K562 (cell line): ENCODE measurements around the gene ADI1. TPM values are rescaled to one million over a fixed set of nuclear protein-coding genes. Genes with fewer than 3 reads are reported as not detected.

Source experiments
- ATF1 ChIP-seq, 2 experiments: fragments of 450-650 bp in 1 of 2; IDR thresholded peaks; 2 replicates each; pipeline ENCODE4 v1.6.1; 2016; ENCODE audit warnings: missing compliant biosample characterization in 1 of 2, missing genetic modification characterization in 1 of 2
- CHD1 ChIP-seq: fragments of 200-600 bp; sonication (generic); IDR thresholded peaks from one replicate; pipeline ENCODE4 v1.6.1; 2012; ENCODE audit warnings: mild to moderate bottlenecking, moderate library complexity, low read length, inconsistent platforms
- CREB1 ChIP-seq, 2 experiments: sonication (generic) in 1 of 2; formaldehyde crosslinking in 1 of 2; IDR thresholded peaks; 2 replicates each; pipeline versions ENCODE4 v1.6.1 to v1.8.0; 2012 to 2022; ENCODE audit warnings: inconsistent platforms in 1 of 2, mild to moderate bottlenecking in 1 of 2, missing genetic modification reagents in 1 of 2, moderate library complexity in 1 of 2
- ELF2 ChIP-seq: fragments of 250-450 bp; sonication (Bioruptor Pico); IDR thresholded peaks from 2 replicates; pipeline ENCODE4 v1.5.0; 2021; ENCODE audit warnings: mild to moderate bottlenecking
- FOXK1 ChIP-seq: sonication (generic); formaldehyde crosslinking; IDR thresholded peaks from 2 replicates; pipeline ENCODE4 v1.8.0; 2022; ENCODE audit warnings: missing genetic modification reagents, mild to moderate bottlenecking, borderline replicate concordance
- HNRNPLL ChIP-seq: fragments of 200-400 bp; formaldehyde crosslinking; IDR thresholded peaks from 2 replicates; pipeline ENCODE4 v1.6.1; 2017; ENCODE audit warnings: low read length, low read depth, mild to moderate bottlenecking; ENCODE audit not compliant: poor library complexity, severe bottlenecking
- IRF2 ChIP-seq: sonication (generic); formaldehyde crosslinking; IDR thresholded peaks from 2 replicates; pipeline ENCODE4 v1.8.1; 2022; ENCODE audit warnings: mild to moderate bottlenecking, missing genetic modification reagents
- MCM5 ChIP-seq: fragments of 450-650 bp; IDR thresholded peaks from 2 replicates; pipeline ENCODE4 v1.6.1; 2016; ENCODE audit warnings: low read depth
- MYBL2 ChIP-seq, 2 experiments: fragments of 450-650 bp in 1 of 2; sonication (generic) in 1 of 2; formaldehyde crosslinking in 1 of 2; IDR thresholded peaks; 2 replicates each; pipeline versions ENCODE4 v1.6.1 to v1.8.1; 2017 to 2022; ENCODE audit warnings: borderline replicate concordance in 1 of 2, inconsistent platforms in 1 of 2, low read depth in 1 of 2, mild to moderate bottlenecking in 1 of 2, missing genetic modification reagents in 1 of 2, moderate library complexity in 1 of 2
- NR3C1 ChIP-seq: sonication (generic); formaldehyde crosslinking; IDR thresholded peaks from 2 replicates; pipeline ENCODE4 v1.8.1; 2022; ENCODE audit warnings: missing genetic modification reagents
- PHB ChIP-seq: fragments of 250-450 bp; sonication (Bioruptor Pico); IDR thresholded peaks from 2 replicates; pipeline ENCODE4 v1.5.0; 2021
- POLR2AphosphoS5 ChIP-seq: IDR thresholded peaks from 2 replicates; pipeline ENCODE4 v1.6.1; 2011; ENCODE audit warnings: mild to moderate bottlenecking, low read depth, low read length, moderate library complexity; ENCODE audit not compliant: control insufficient read depth, insufficient read depth
- RBFOX2 ChIP-seq: fragments of 200-400 bp; formaldehyde crosslinking; IDR thresholded peaks from 2 replicates; pipeline ENCODE4 v1.6.1; 2017; ENCODE audit warnings: low read depth, mild to moderate bottlenecking, low read length, moderate library complexity
- SAP30 ChIP-seq: fragments of 200-600 bp; sonication (generic); IDR thresholded peaks from 2 replicates; pipeline ENCODE4 v1.6.1; 2012; ENCODE audit warnings: borderline replicate concordance, low read depth, mild to moderate bottlenecking, moderate library complexity, low read length, control low read depth, inconsistent platforms; ENCODE audit not compliant: insufficient read depth, poor library complexity, severe bottlenecking
- SIN3A ChIP-seq, 2 experiments: fragments of 150-350 bp in 1 of 2; IDR thresholded peaks; 2 replicates each; pipeline ENCODE4 v1.6.1; 2011 to 2016; ENCODE audit warnings: borderline replicate concordance in 2 of 2, low read depth in 2 of 2, low read length in 2 of 2, mild to moderate bottlenecking in 2 of 2, moderate library complexity in 2 of 2; ENCODE audit not compliant: control insufficient read depth in 1 of 2
- TBL1XR1 ChIP-seq, 2 experiments: IDR thresholded peaks; 2 replicates each; pipeline ENCODE4 v1.6.1; 2012; ENCODE audit warnings: improper control_type of control experiment in 2 of 2, low read length in 2 of 2, mild to moderate bottlenecking in 1 of 2
- ZFPM2 ChIP-seq: fragments of 250-450 bp; sonication (Bioruptor Pico); IDR thresholded peaks from 2 replicates; pipeline ENCODE4 v1.5.1; 2022; ENCODE audit warnings: mild to moderate bottlenecking
- polyA plus RNA-seq, 8 experiments: library from polyadenylated mRNA; depleted of rRNA in 4 of 8; stranded (reverse) in 5 of 8; unstranded in 3 of 8; fragments of >200 nt; fragmentation: Nextera tagmentation in 2 of 8; fragmentation: Illumina TruSeq in 1 of 8; extraction: Ambion mirVana in 2 of 8; extraction: Trizol in 1 of 8; gene quantifications; 2 replicates each; pipeline versions ENCODE4 v1.2.1 to v1.2.3, GENCODE V29; 2011 to 2014; ENCODE audit warnings: inconsistent platforms in 1 of 8, missing spikeins in 1 of 8
- total RNA-seq, 7 experiments: library from RNA; depleted of rRNA in 6 of 7; stranded (reverse); fragments of >200 nt in 6 of 7; fragmentation: Illumina TruSeq in 2 of 7; extraction: Trizol in 2 of 7; gene quantifications; 2 replicates each; pipeline versions ENCODE4 v1.2.1 to v1.2.3, GENCODE V29; 2011 to 2021; ENCODE audit warnings: low replicate concordance in 1 of 7
- TF ChIP-seq, protein P1 (sequence below), 2 experiments: fragments of 450-650 bp in 1 of 2; IDR thresholded peaks; 2 replicates each; pipeline ENCODE4 v1.6.1; 2011 to 2017; ENCODE audit warnings: low read depth in 2 of 2, antibody characterized with exemption in 1 of 2, borderline replicate concordance in 1 of 2, low read length in 1 of 2, mild to moderate bottlenecking in 1 of 2, mixed read lengths in 1 of 2; ENCODE audit not compliant: control insufficient read depth in 1 of 2
- TF ChIP-seq, protein P2 (sequence below): fragments of 450-650 bp; IDR thresholded peaks from 2 replicates; pipeline ENCODE4 v1.6.1; 2016
- TF ChIP-seq, protein P3 (sequence below): fragments of 450-650 bp; IDR thresholded peaks from 2 replicates; pipeline ENCODE4 v1.6.1; 2016; ENCODE audit warnings: antibody characterized with exemption

Gene ADI1
- total and polyA plus RNA-seq, 9 of the 15 experiments (the other 6 are each of a cell fraction or from before 2014, with no cell fraction given): 6.1 to 51.0 (median 27.1) TPM

DNA sequence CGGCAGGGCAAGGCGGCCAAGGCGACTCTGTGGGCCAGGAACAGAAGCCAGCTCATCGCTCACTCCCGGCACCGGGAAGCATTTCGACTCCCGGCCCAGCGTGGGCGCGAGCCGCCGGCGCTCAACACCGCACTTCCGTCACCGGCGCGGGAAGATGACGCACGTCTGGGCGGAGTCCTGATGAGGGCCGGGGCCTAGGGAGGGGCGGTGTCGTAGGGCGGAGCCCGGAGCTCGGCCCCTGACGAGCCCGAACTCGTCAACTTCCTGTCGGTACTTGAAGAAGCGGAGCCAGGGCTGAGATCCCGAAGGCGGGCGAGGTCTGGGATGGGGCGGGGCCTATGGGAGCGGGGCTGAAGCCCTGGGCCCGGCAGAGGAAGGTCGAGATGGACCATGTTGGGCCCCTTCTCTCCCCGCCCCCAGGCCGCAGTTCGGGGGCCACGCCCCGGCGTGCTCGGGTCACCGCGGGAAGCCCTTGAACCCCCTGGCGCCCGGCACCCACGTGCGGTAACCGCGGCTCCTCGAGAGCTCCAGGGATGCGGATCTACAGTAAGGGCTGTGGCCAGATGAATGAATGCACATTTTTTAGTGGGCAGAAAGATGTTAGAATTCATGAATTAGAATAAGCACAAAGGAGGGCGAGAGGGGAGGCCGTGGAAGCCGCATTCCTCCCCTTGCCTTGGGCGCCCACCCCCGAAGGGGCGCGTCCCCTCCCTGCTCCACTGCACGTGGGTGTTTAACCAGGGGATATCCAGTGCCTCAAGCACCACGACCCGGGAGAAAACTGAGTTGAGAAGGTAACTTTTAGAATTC lies 39.1 kb upstream of the ADI1 start, which contains the start of gene RNASEH1 (continued):
- peak; percentile 99 for TF ChIP-seq RBFOX2
- TF ChIP-seq HNRNPLL: peak; percentile 54
- TF ChIP-seq TBL1XR1 (IDR thresholded peaks at IDR 0.05; ENCODE audit: low read length in 2 of 2): peak in 1 of 2 experiments; percentile 83; a peak in 2 of 4 replicates
- TF ChIP-seq CREB1 (IDR thresholded peaks at IDR 0.05): peak; percentile 99
- TF ChIP-seq CREB1 (CRISPR knock-in tag; IDR thresholded peaks at IDR 0.05): peak; percentile 99
- peak; percentile 97 to 99 for TF ChIP-seq SIN3A (IDR thresholded peaks at IDR 0.05; ENCODE audit: borderline replicate concordance in 2 of 2, control insufficient read depth in 1 of 2, low read depth in 2 of 2, low read length in 2 of 2)
- TF ChIP-seq, protein P1, sequence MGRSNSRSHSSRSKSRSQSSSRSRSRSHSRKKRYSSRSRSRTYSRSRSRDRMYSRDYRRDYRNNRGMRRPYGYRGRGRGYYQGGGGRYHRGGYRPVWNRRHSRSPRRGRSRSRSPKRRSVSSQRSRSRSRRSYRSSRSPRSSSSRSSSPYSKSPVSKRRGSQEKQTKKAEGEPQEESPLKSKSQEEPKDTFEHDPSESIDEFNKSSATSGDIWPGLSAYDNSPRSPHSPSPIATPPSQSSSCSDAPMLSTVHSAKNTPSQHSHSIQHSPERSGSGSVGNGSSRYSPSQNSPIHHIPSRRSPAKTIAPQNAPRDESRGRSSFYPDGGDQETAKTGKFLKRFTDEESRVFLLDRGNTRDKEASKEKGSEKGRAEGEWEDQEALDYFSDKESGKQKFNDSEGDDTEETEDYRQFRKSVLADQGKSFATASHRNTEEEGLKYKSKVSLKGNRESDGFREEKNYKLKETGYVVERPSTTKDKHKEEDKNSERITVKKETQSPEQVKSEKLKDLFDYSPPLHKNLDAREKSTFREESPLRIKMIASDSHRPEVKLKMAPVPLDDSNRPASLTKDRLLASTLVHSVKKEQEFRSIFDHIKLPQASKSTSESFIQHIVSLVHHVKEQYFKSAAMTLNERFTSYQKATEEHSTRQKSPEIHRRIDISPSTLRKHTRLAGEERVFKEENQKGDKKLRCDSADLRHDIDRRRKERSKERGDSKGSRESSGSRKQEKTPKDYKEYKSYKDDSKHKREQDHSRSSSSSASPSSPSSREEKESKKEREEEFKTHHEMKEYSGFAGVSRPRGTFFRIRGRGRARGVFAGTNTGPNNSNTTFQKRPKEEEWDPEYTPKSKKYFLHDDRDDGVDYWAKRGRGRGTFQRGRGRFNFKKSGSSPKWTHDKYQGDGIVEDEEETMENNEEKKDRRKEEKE (IDR thresholded peaks at IDR 0.05; ENCODE audit: borderline replicate concordance in 1 of 2, control insufficient read depth in 1 of 2, low read depth in 2 of 2, low read length in 1 of 2): 0 out of 4 replicates have a peak, but pooled peaks of 1 of the 2 experiments have one; percentile 9
- TF ChIP-seq ZFPM2 (CRISPR knock-in tag): no peak
- no peak for TF ChIP-seq NR3C1
- TF ChIP-seq, protein P2, sequence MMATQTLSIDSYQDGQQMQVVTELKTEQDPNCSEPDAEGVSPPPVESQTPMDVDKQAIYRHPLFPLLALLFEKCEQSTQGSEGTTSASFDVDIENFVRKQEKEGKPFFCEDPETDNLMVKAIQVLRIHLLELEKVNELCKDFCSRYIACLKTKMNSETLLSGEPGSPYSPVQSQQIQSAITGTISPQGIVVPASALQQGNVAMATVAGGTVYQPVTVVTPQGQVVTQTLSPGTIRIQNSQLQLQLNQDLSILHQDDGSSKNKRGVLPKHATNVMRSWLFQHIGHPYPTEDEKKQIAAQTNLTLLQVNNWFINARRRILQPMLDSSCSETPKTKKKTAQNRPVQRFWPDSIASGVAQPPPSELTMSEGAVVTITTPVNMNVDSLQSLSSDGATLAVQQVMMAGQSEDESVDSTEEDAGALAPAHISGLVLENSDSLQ: peak; percentile 79
- TF ChIP-seq, protein P3, sequence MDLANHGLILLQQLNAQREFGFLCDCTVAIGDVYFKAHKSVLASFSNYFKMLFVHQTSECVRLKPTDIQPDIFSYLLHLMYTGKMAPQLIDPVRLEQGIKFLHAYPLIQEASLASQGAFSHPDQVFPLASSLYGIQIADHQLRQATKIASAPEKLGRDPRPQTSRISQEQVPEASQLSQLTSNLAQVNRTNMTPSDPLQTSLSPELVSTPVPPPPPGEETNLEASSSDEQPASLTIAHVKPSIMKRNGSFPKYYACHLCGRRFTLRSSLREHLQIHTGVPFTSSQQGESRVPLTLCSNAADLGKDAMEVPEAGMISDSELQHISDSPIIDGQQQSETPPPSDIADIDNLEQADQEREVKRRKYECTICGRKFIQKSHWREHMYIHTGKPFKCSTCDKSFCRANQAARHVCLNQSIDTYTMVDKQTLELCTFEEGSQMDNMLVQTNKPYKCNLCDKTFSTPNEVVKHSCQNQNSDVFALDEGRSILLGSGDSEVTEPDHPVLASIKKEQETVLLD: no peak
- TF ChIP-seq PHB (CRISPR knock-in tag): no peak
- TF ChIP-seq ATF1 (CRISPR knock-in tag; IDR thresholded peaks at IDR 0.05): peak; percentile 92
- TF ChIP-seq ATF1 (tag; IDR thresholded peaks at IDR 0.05): peak; percentile 99
- TF ChIP-seq POLR2AphosphoS5: peak; percentile 92
- no peak for TF ChIP-seq CHD1
- TF ChIP-seq IRF2 (CRISPR knock-in tag): no peak
- TF ChIP-seq SAP30: peak; percentile 97
- TF ChIP-seq MYBL2 (IDR thresholded peaks at IDR 0.05; ENCODE audit: low read depth): no peak
- no peak for TF ChIP-seq MYBL2 (CRISPR knock-in tag; IDR thresholded peaks at IDR 0.05; ENCODE audit: borderline replicate concordance)
- no peak for TF ChIP-seq MCM5
- peak; percentile 17; the same call in 1 of the 2 replicates for TF ChIP-seq FOXK1
- peak; percentile 94 for TF ChIP-seq ELF2 (CRISPR knock-in tag)
